SIG-M5 (cell line): ENCODE data around the gene MFAP4.
A peak's percentile ranks its signal among the peaks of the same experiment; 100 is the strongest.

ENCODE experiments used
- DNase-seq: peaks from one replicate; lab custom pipeline; 2025; lab: John Stamatoyannopoulos, UW

MFAP4 gene

DNA sequence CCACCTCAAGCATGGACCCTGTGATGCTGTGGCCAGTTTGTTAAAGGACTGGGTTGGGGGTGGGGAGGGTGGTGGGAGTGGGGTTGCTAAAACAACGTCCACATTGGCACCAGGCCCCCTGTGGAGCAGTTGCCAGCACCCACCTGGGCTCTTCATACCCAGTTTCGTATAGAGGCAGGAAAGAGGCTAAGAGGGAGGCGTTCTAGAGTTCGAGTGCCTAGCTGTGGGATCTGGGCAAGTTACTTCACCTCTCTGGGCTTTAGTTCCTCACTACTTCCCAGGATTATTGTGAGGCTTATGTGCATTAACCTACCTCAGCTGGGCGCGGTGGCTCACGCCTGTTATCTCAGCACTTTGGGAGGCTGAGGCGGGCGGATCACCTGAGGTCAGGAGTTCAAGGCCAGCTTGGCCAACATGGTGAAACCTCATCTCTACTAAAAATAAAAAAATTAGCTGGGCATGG lies 1.4 kb downstream of the MFAP4 start:
- DNase-seq: no peak

DNA sequence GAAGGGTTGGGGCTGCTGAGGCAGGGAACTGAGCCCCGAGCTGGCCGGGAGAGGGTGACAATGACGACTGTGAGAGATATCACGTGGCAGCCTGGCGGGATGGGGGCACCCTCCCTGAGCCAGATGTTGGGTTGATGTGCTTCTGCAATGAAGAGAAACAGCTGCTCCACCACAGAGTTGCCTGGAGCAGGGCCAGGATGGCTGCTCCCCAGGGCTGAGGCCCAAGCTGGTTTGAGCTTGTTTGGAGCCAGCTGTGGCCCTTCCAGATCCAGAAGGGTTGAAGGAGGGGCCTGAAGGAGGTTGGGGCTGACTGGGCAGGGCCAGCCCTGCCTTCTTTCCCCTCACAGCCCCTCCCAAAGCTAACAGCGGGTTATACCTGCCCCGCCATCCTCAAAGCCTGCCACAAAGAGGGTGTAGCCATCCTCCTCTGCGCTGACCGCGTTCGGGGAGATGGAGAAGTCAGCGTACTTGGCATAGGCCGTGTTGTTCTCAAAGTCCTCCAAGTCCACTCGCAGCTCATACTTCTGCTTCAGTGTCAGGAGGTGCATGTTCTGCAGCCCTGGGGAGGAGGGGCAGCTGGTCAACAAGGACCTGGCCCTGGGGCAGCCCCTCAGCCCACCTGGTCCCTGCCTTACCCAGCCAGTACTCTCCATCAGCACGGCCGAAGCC lies 2.1 kb downstream of the MFAP4 start:
- DNase-seq: no peak

- DNase-seq: no peak
Measured at GRCh38 chr17:19383681-19384470, 3.1 kb downstream of the MFAP4 start.

DNA sequence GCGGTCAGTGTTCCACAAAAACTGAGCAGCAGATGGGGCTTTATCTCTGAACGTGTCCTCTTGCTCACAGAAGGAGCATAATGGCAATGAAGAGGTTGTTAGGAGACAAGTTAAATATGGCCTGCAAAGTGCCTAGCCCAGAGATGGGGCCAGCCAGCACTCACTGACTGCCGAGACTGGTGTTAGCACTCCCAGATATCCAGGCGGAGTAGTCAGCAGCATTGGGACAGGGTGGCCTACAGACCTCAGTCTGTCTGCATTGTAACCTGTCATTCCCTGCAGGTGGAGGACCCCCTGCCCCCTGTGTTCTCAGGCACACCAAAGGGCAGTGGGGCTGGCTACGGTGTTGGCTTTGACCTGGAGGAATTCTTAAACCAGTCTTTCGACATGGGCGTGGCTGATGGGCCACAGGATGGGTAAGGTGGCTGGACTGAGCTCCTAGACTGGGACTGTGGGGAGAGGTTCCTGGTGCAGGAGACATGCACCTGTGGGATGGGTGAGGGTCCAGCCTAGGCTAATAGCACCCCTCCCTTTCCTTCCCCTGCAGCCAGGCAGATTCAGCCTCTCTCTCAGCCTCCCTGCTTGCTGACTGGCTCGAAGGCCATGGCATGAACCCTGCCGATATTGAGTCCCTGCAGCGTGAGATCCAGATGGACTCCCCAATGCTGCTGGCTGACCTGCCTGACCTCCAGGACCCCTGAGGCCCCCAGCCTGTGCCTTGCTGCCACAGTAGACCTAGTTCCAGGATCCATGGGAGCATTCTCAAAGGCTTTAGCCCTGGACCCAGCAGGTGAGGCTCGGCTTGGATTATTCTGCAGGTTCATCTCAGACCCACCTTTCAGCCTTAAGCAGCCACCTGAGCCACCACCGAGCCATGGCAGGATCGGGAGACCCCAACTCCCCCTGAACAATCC lies 4.2 kb downstream of the MFAP4 start:
- DNase-seq: no peak

DNA sequence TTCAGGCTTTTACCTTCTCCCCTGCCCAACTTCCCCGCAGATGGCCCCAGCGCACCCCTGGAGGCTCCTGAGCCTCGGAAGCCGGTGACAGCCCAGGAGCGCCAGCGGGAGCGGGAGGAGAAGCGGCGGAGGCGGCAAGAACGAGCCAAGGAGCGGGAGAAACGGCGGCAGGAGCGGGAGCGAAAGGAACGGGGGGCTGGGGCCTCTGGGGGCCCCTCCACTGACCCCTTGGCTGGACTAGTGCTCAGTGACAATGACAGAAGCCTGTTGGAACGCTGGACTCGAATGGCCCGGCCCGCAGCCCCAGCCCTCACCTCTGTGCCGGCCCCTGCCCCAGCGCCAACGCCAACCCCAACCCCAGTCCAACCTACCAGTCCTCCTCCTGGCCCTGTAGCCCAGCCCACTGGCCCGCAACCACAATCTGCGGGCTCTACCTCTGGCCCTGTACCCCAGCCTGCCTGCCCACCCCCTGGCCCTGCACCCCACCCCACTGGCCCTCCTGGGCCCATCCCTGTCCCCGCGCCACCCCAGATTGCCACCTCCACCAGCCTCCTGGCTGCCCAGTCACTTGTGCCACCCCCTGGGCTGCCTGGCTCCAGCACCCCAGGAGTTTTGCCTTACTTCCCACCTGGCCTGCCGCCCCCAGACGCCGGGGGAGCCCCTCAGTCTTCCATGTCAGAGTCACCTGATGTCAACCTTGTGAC lies 5.1 kb downstream of the MFAP4 start:
- no peak for DNase-seq

DNA sequence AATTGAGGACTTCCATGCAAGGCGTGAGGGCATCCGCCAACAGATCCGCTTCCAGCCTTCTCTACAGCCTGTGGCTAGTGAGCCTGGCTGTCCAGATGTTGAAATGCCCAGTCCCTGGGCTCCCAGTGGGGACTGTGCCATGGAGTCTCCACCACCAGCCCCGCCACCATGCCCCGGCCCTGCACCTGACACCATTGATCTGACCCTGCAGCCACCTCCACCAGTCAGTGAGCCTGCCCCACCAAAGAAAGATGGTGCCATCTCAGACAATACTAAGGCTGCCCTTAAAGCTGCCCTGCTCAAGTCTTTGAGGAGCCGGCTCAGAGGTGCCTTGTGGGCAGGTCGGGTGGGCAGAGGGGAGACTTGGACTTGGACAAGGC lies 5.6 kb downstream of the MFAP4 start:
- no peak for DNase-seq

DNA sequence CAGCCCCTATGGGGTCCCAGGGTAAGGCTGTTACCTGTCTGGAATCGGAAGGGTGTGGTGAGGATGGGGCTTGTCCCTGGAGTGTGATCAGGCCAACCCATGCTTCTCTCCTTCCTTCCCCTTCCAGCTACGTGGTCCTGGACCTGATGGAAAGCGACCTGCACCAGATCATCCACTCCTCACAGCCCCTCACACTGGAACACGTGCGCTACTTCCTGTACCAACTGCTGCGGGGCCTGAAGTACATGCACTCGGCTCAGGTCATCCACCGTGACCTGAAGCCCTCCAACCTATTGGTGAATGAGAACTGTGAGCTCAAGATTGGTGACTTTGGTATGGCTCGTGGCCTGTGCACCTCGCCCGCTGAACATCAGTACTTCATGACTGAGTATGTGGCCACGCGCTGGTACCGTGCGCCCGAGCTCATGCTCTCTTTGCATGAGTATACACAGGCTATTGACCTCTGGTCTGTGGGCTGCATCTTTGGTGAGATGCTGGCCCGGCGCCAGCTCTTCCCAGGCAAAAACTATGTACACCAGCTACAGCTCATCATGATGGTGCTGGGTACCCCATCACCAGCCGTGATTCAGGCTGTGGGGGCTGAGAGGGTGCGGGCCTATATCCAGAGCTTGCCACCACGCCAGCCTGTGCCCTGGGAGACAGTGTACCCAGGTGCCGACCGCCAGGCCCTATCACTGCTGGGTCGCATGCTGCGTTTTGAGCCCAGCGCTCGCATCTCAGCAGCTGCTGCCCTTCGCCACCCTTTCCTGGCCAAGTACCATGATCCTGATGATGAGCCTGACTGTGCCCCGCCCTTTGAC lies 6.3 kb downstream of the MFAP4 start:
- DNase-seq: no peak

DNA sequence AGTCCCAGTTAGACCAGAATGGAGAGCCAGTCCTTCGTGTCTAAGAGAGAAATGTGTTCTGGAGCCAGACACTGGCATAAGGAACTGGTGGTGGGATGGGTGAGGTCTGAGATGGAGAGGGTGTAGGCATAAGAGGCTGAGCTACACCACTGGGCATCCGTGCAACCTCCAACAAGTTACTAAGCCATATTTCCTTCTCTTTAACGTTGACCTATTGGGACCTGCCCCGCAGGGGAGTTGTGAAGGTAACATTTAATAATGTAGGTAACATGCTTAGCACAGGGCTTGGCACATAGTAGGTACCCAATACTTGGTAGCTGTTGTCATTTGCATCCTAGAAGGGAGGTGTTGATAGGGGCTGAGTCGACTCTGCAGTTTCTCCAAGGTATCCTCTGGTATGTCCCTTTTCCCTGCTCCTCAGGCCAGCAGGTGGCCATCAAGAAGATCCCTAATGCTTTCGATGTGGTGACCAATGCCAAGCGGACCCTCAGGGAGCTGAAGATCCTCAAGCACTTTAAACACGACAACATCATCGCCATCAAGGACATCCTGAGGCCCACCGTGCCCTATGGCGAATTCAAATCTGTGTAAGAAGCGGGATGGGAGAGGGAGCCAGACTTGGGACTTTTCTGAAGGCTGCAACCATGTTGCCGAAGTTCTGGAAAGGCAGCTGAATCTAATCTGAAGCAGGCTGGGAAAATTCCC lies 7.5 kb downstream of the MFAP4 start:
- no peak for DNase-seq

DNA sequence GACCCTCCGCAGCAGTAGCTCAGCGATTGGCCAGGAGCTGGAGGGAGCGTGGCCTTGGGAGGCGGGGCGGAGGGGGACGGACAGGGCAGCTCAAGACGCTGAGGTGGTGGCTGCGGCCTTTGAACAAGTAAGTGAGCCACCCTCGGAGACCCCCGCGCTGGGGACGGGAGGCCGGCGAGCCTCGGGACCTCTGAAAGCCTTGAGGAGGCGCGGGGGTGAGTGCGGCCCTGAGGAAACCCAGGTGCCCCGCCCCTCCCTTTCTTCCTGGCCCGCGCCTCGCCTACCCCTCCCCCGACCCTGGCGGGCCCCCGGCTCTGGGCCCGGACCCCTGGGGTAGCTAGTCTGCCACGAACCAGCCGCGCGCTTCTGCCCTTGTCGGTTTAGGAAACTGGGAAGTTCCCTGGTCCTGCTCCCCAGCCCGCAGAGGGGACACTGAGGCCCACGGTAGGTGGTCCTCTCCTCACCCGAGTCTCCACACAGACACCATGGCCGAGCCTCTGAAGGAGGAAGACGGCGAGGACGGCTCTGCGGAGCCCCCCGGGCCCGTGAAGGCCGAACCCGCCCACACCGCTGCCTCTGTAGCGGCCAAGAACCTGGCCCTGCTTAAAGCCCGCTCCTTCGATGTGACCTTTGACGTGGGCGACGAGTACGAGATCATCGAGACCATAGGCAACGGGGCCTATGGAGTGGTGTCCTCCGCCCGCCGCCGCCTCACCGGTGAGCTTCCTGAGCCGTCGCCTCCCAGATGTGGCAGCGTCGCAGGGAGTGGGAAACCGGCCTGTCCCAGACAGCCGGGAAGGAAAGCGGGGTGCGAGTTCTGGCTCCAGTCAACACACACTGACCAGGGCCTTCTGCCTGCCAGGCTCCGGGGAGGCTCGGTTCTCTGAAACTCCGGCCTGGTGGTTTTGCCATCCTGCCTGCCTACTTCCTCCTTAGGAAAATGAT lies 8.3 kb downstream of the MFAP4 start, which contains the start of gene MAPK7:
TSS of gene MAPK7 (plus strand) at position 83 of the 945 bp plus-strand sequence. CDS start at position 486, 403 bp downstream.
- no peak for DNase-seq

DNA sequence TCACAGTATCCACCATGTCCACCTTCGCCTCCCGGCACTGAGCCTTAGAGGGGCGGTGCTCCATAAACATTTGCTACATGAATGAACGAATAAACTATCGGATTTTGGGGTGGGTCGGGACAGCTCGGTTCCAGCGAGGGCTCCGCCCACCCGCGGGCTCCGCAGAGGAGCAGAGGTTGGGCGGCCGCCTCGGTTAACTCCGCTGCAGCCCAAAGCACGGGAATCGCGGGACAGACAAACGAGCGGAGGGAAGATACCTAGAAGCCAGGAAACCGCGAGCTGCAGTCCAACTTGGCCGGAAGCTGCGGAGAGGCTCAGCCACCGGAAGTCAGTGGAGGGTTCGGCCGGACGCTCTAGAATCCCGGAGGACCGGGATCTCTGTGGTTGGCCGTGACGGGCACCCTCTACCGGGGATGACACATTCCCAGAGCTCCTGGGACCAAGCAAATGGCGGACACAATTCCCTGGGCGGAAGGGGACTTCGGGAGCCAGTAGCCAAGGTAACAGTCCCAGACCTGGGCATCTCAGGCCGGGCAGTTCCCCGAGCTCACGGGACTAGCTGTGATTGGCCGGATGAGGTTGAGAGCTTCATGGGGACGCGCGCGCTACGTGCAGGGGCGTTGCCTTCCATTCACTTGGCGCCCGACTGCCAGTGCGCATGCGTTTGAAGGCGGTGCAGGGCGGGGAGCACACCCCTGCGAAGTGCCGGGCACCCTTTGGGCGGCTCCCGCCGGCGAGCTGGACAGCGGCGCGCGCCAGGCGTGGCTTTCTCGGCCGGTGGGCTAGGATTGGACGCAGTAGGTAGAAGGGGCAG lies 9.2 kb downstream of the MFAP4 start:
- peak; percentile 93 for DNase-seq

DNA sequence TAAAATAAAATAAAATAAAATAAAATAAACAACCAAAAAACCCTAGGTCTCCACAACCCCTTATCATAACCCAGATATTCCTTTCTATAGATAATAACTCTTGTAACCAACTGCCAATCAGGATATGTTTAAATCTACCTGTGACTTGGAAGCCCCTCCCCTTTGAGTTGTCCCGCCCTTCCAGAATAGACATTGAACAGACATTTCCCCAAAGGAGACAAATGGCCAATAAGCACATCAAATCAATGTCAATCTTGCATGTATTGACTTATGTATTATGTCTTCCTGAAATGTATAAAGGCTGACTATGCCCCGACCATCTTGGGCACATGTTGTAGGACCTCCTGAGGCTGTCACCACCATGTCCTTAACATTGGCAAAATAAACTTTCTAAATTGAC lies 10.2 kb downstream of the MFAP4 start:
- DNase-seq: no peak

GRCh38 chr17:19375732-19376131 lies 11.3 kb downstream of the MFAP4 start:
- DNase-seq: no peak

GRCh38 chr17:19374136-19374535 lies 12.9 kb downstream of the MFAP4 start:
- DNase-seq: no peak

GRCh38 chr17:19372866-19373504 lies 14.0 kb downstream of the MFAP4 start:
- no peak for DNase-seq

DNA sequence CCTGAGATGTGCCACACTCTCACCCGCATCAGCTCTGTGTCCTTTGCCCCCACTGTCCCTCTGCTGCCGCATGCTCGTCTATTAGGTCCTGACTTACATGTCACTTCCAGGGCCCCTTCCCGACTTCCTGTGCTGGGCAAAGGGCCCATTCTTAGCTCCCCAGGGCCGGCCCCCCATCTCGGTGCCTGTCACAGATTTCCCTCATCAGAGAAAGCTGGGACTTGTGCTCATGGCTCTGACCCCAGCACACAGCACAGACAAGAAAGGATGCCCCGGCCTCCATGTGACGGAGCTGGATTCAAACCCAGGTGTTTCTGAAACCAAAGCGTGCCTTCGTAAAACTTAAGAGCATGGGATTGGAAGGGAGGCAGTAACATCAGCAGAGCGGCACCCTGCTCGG lies 14.6 kb downstream of the MFAP4 start:
- no peak for DNase-seq

DNA sequence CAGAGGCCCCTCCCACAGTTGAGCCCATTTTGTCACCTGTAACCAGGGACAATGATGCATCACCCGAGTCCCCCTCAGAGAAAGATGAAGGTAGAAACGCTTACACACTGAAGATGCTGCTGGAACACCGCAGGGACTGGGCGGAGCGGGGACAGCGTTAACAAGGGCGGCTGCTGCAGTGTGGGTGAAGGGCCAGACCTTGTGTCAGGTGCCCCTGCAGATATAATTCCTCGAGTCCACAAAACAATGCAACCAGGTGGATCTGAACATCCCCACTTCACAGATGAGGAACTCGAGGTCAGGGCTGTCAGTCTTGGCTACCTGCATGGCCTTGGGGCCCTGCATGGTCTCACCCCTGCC lies 15.0 kb downstream of the MFAP4 start:
- DNase-seq: no peak

- DNase-seq: no peak
Measured at GRCh38 chr17:19371259-19372010, 15.6 kb downstream of the MFAP4 start.
